ENCODE data around the gene UBAC2.

GRCh38 chr13:99250982-99251825 lies 50.5 kb downstream of the UBAC2 start:
- TF ChIP-seq CTCF (IDR thresholded peaks at IDR 0.05): no peak
- no peak for TF ChIP-seq POLR2A (IDR thresholded peaks at IDR 0.05)
- no peak for TF ChIP-seq EP300 (IDR thresholded peaks at IDR 0.05)

All from tibial nerve (tissue), 4 donors.